Right forelimb (tissue), 1 donor: ENCODE results near the gene IFNA13.
"Not testable (repeated sequence)": the region's sequence is repeated elsewhere in the genome, so short reads cannot be mapped to it uniquely, and the experiment has no call there.

Experiments
- DNase-seq: peaks from one replicate; pipeline ENCODE4 v3.0.0-alpha.2; 2018

Gene IFNA13

GRCh38 chr9:21367957-21368356, at the start of gene IFNA13:
Gene IFNA13 (minus strand): TSS chr9:21368057. CDS start chr9:21368010, 47 bp downstream.
- no peak for DNase-seq

GRCh38 chr9:21415493-21416267, 47.8 kb upstream of the IFNA13 start:
- DNase-seq: no peak

GRCh38 chr9:21414220-21414940, 46.5 kb upstream of the IFNA13 start:
- no peak for DNase-seq

GRCh38 chr9:21413624-21414023, 45.8 kb upstream of the IFNA13 start:
- no peak for DNase-seq

GRCh38 chr9:21413151-21413550, 45.3 kb upstream of the IFNA13 start:
- no peak for DNase-seq

GRCh38 chr9:21412107-21412506, 44.2 kb upstream of the IFNA13 start:
- no peak for DNase-seq

GRCh38 chr9:21408817-21409216, 41.0 kb upstream of the IFNA13 start, which contains the start of gene IFNA8:
Gene IFNA8 (plus strand): TSS chr9:21409117. CDS start chr9:21409177, 60 bp downstream.
- no peak for DNase-seq

- no peak for DNase-seq
These were observed 36.3 kb upstream of the IFNA13 start for GRCh38 chr9:21404146-21404545.

GRCh38 chr9:21402386-21403251, 34.8 kb upstream of the IFNA13 start:
- peak; percentile 50 for DNase-seq

- DNase-seq: no peak
These were observed 32.1 kb upstream of the IFNA13 start for GRCh38 chr9:21399956-21400355.

GRCh38 chr9:21398955-21399489, 31.2 kb upstream of the IFNA13 start:
- no peak for DNase-seq

GRCh38 chr9:21395778-21396717, 28.2 kb upstream of the IFNA13 start:
- peak; percentile 56 for DNase-seq

- no peak for DNase-seq
These were observed 24.4 kb upstream of the IFNA13 start for GRCh38 chr9:21392270-21392669.

- no peak for DNase-seq
These were observed 17.3 kb upstream of the IFNA13 start, which contains the start of gene IFNA2 for GRCh38 chr9:21385131-21385670. Gene IFNA2 (minus strand): TSS chr9:21385398. CDS start chr9:21385329, 69 bp downstream.

GRCh38 chr9:21383627-21384026, 15.8 kb upstream of the IFNA13 start:
- no peak for DNase-seq

- DNase-seq: no peak
These were observed 13.8 kb upstream of the IFNA13 start for GRCh38 chr9:21381448-21382339.

- not testable (repeated sequence) for DNase-seq
These were observed 3.6 kb upstream of the IFNA13 start for GRCh38 chr9:21371467-21371866.

GRCh38 chr9:21367169-21367568, 688 bp downstream of the IFNA13 start:
- not testable (repeated sequence) for DNase-seq

- no peak for DNase-seq
These were observed 5.6 kb downstream of the IFNA13 start for GRCh38 chr9:21362287-21362686.
